ENCODE results near the gene MACROD2. TPM values are rescaled to one million over a fixed set of nuclear protein-coding genes. Genes with fewer than 3 reads are reported as not detected.

MACROD2 gene
- total RNA-seq, 2 donors from 2014 or later = not detected

DNA sequence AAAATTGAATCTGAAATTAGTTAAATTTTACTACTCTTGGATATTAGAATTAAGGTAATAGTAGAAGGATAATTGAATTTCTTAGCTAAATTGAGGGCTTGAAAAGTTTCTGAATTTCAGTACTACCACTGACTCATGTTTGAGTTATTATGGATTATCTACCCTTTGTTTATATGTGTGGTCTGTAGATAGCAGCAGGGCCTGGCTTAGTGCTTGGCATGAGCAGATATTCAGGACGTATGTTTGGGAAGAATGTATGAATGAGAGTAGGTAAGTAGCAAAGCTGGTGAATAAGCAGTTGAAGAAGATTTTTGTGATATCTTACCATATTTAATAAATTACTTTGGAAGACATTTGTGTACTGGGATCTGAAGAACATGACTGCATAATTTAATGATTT, 152.7 kb downstream of the MACROD2 start:
- Mint-ChIP-seq H3K36me3 (ENCODE audit: insufficient read depth in 2 of 2) (no peaks in the 10 kb centered on the region), H3K27me3 (ENCODE audit: low read depth) (no peaks in the 10 kb centered on the region)

GRCh38 chr20:14155361-14155760, 160.0 kb downstream of the MACROD2 start:
- ATAC-seq (replicated peaks in 1 of 2) (no peak), DNase-seq (no peak)
- Mint-ChIP-seq H3K4me1 (ENCODE audit: low read depth) (no peaks in the 10 kb centered on the region), H3K27me3 (ENCODE audit: low read depth) (no peaks in the 10 kb centered on the region), H3K36me3 (ENCODE audit: insufficient read depth in 2 of 2) (peaks cover 0 to 2% of the 10 kb centered on the region in 2 donors), H3K4me3 (no peak overlapping the region), H3K27ac (no peak overlapping the region), H3K9me3 (peaks cover under 1 to 10% of the 10 kb centered on the region in 2 donors)

More for the DNA sequence above, 152.7 kb downstream of the MACROD2 start:
- ATAC-seq (replicated peaks in 1 of 2) = no peak
- Mint-ChIP-seq H3K9me3 (peaks cover 1 to 9% of the 10 kb centered on the region in 2 donors), H3K4me3 (no peak overlapping the region), H3K27ac (no peak overlapping the region), H3K4me1 (ENCODE audit: low read depth) (no peaks in the 10 kb centered on the region)
- DNase-seq = no peak

DNA sequence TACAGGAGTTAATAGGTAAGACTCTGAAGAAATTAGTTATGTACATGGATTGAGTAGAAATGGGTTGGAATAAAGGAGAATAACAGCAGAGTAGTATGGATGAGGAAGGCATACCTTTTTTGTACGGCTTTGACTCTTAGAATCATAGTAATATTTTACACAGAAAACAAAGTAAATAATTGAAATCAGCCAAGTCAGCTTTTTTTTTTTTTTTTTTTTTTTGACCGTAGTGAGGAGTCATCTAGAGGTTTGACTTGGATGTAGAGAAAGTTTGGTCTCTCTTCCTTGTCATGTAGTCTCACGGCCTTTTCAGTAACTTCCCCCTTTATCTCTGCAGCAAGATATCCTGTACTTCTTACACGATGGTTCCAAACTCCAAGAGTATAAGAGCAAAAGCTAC, 183.2 kb downstream of the MACROD2 start:
- H3K36me3 Mint-ChIP-seq (ENCODE audit: insufficient read depth in 2 of 2) = peaks cover 4 to 5% of the 10 kb centered on the region in 2 donors
- H3K4me3 Mint-ChIP-seq = no peak overlapping the region
- no peak for DNase-seq
- no peaks in the 10 kb centered on the region for H3K4me1 Mint-ChIP-seq (ENCODE audit: low read depth)
- no peak overlapping the region for H3K27ac Mint-ChIP-seq
- peaks cover 11 to 16% of the 10 kb centered on the region in 2 donors for H3K9me3 Mint-ChIP-seq
- no peak for ATAC-seq (replicated peaks in 1 of 2)
- H3K27me3 Mint-ChIP-seq (ENCODE audit: low read depth) = no peaks in the 10 kb centered on the region

GRCh38 chr20:14178952-14179351, 183.6 kb downstream of the MACROD2 start:
- Mint-ChIP-seq H3K9me3 (peaks cover 8 to 14% of the 10 kb centered on the region in 2 donors), H3K27ac (no peak overlapping the region), H3K4me3 (no peak overlapping the region), H3K36me3 (ENCODE audit: insufficient read depth in 2 of 2) (peaks cover 3 to 4% of the 10 kb centered on the region in 2 donors), H3K27me3 (ENCODE audit: low read depth) (no peaks in the 10 kb centered on the region), H3K4me1 (ENCODE audit: low read depth) (no peaks in the 10 kb centered on the region)
- DNase-seq (no peak), ATAC-seq (replicated peaks in 1 of 2) (no peak)

- no peak overlapping the region for H3K27ac Mint-ChIP-seq
Observed at GRCh38 chr20:14189794-14190402, 194.6 kb downstream of the MACROD2 start.

DNA sequence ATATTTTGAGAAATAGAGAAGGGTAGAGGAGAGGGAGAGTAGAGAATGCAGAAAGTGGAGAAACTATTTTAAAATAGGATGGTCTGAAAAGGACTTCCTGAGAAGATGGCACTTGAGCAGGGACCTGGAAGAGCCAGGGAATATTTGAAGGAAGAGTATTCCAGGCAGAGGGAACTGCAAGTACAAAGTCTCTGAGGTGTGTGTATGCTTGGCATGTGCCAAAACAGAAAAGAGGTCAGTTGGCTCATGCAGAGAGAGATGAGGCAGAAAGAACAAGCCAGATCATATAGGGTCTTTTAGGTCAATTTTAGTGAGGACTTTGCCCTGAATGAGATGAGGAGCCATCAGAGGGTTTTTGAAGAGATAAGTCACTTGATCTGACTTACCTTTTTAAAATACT, 196.2 kb downstream of the MACROD2 start:
- H3K9me3 Mint-ChIP-seq = peaks cover 9 to 13% of the 10 kb centered on the region in 2 donors
- ATAC-seq (replicated peaks in 1 of 2) (no peak), DNase-seq (no peak)
- no peaks in the 10 kb centered on the region for H3K4me1 Mint-ChIP-seq (ENCODE audit: low read depth)
- H3K27ac Mint-ChIP-seq = no peak overlapping the region
- H3K4me3 Mint-ChIP-seq = no peak overlapping the region
- no peaks in the 10 kb centered on the region for H3K27me3 Mint-ChIP-seq (ENCODE audit: low read depth)
- no peaks in the 10 kb centered on the region for H3K36me3 Mint-ChIP-seq (ENCODE audit: insufficient read depth in 2 of 2)

More at GRCh38 chr20:14189794-14190402, 194.6 kb downstream of the MACROD2 start:
- Mint-ChIP-seq H3K4me1 (ENCODE audit: low read depth) (no peaks in the 10 kb centered on the region), H3K36me3 (ENCODE audit: insufficient read depth in 2 of 2) (no peaks in the 10 kb centered on the region), H3K27me3 (ENCODE audit: low read depth) (no peaks in the 10 kb centered on the region), H3K4me3 (no peak overlapping the region), H3K9me3 (peaks cover 9 to 13% of the 10 kb centered on the region in 2 donors)
- no peak for DNase-seq
- ATAC-seq (replicated peaks in 1 of 2) = no peak

DNA sequence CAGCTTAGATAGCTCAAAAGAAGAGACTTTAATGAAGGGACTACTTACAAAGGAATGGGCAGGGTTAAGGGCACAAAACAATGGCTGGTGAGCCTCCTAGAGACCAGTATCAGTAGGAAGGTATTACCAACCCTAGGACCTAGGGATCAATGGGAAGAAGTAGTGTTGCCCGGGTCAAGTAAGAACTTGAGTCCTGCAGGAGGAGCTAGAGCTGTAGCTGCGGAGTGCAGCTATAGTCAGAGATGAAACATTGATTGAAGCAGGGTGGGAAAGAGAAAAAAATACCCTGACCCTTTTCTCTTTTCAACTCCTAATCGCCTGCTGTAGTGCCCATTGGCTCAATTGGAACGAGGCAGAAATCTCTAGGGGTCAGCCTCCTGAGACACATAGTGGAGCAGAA, 198.1 kb downstream of the MACROD2 start:
- no peak for ATAC-seq (replicated peaks in 1 of 2)
- no peaks in the 10 kb centered on the region for H3K4me1 Mint-ChIP-seq (ENCODE audit: low read depth)
- peaks cover 11 to 16% of the 10 kb centered on the region in 2 donors for H3K9me3 Mint-ChIP-seq
- no peaks in the 10 kb centered on the region for H3K27me3 Mint-ChIP-seq (ENCODE audit: low read depth)
- H3K36me3 Mint-ChIP-seq (ENCODE audit: insufficient read depth in 2 of 2) = no peaks in the 10 kb centered on the region
- no peak overlapping the region for H3K27ac Mint-ChIP-seq
- H3K4me3 Mint-ChIP-seq = no peak overlapping the region
- DNase-seq = no peak

DNA sequence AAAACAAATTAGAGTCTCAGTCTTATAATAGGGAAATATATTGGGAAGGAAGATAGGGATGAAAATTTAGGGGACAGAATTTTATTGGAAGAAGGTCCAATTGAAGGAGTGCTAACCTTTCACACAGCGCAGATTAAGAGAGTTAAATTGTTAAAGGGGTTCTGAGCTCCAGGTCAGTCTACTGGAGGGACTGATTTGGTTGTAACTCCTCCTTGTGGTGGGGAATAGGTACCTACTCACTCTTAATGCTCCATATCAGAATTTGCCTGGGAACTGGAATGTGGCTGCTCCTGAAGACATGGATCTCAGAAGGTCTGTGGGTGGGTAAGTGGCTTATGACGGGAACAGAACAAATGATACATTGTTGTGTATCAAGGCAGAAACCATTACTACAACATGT, 198.6 kb downstream of the MACROD2 start:
- no peak for DNase-seq
- H3K36me3 Mint-ChIP-seq (ENCODE audit: insufficient read depth in 2 of 2) = no peaks in the 10 kb centered on the region
- H3K27ac Mint-ChIP-seq = no peak overlapping the region
- H3K27me3 Mint-ChIP-seq (ENCODE audit: low read depth) = no peaks in the 10 kb centered on the region
- ATAC-seq (replicated peaks in 1 of 2) = no peak
- H3K9me3 Mint-ChIP-seq = peaks cover 11 to 17% of the 10 kb centered on the region in 2 donors
- H3K4me1 Mint-ChIP-seq (ENCODE audit: low read depth) = no peaks in the 10 kb centered on the region
- H3K4me3 Mint-ChIP-seq = no peak overlapping the region

GRCh38 chr20:14197097-14197496, 201.8 kb downstream of the MACROD2 start:
- DNase-seq = no peak
- no peaks in the 10 kb centered on the region for H3K4me1 Mint-ChIP-seq (ENCODE audit: low read depth)
- ATAC-seq (replicated peaks in 1 of 2) = no peak
- H3K9me3 Mint-ChIP-seq = peaks cover 8 to 17% of the 10 kb centered on the region in 2 donors
- H3K27me3 Mint-ChIP-seq (ENCODE audit: low read depth) = no peaks in the 10 kb centered on the region
- no peak overlapping the region for H3K27ac Mint-ChIP-seq
- no peaks in the 10 kb centered on the region for H3K36me3 Mint-ChIP-seq (ENCODE audit: insufficient read depth in 2 of 2)
- no peak overlapping the region for H3K4me3 Mint-ChIP-seq

GRCh38 chr20:14198416-14198815, 203.1 kb downstream of the MACROD2 start:
- Mint-ChIP-seq H3K4me1 (ENCODE audit: low read depth) (no peaks in the 10 kb centered on the region), H3K27me3 (ENCODE audit: low read depth) (no peaks in the 10 kb centered on the region), H3K4me3 (no peak overlapping the region), H3K27ac (no peak overlapping the region), H3K9me3 (peaks cover 4 to 11% of the 10 kb centered on the region in 2 donors), H3K36me3 (ENCODE audit: insufficient read depth in 2 of 2) (peaks cover 0 to under 1% of the 10 kb centered on the region in 2 donors)
- ATAC-seq (replicated peaks in 1 of 2) (no peak), DNase-seq (no peak)

- no peak for ATAC-seq (replicated peaks in 1 of 2)
- Mint-ChIP-seq H3K4me1 (ENCODE audit: low read depth) (no peaks in the 10 kb centered on the region), H3K36me3 (ENCODE audit: insufficient read depth in 2 of 2) (peaks cover 0 to 2% of the 10 kb centered on the region in 2 donors), H3K27me3 (ENCODE audit: low read depth) (no peaks in the 10 kb centered on the region), H3K9me3 (peaks cover 4 to 12% of the 10 kb centered on the region in 2 donors), H3K27ac (no peak overlapping the region), H3K4me3 (no peak overlapping the region)
- DNase-seq = no peak
Observed at GRCh38 chr20:14199111-14199510, 203.8 kb downstream of the MACROD2 start.

- ATAC-seq (replicated peaks in 1 of 2) (no peak), DNase-seq (no peak)
- no peaks in the 10 kb centered on the region for H3K4me1 Mint-ChIP-seq (ENCODE audit: low read depth)
- no peak overlapping the region for H3K4me3 Mint-ChIP-seq
- no peaks in the 10 kb centered on the region for H3K27me3 Mint-ChIP-seq (ENCODE audit: low read depth)
- H3K36me3 Mint-ChIP-seq (ENCODE audit: insufficient read depth in 2 of 2) = peaks cover 0 to 2% of the 10 kb centered on the region in 2 donors
- H3K9me3 Mint-ChIP-seq = peaks cover 2 to 9% of the 10 kb centered on the region in 2 donors
- H3K27ac Mint-ChIP-seq = no peak overlapping the region
Observed at GRCh38 chr20:14203657-14204056, 208.3 kb downstream of the MACROD2 start.

DNA sequence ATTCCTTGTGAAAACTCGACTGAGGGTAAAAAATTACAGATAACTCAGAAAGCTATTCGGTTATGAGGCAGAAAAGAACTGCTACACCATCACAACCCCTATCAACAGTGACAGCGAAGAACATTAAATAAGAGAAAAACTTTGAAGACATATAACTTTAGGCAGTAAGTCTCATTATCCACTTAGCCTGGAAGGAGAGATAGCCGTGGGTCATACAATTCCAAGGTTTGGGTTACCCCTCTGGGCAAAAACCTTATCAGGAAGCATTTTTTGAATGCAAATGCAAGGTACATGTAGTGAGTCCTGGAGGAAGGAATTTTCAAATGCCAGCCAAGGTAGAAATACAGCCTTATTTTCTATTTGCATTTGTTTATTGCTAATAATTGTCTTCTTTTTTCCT, 212.3 kb downstream of the MACROD2 start:
- Mint-ChIP-seq H3K9me3 (peaks cover 0 to 11% of the 10 kb centered on the region in 2 donors), H3K4me1 (ENCODE audit: low read depth) (no peaks in the 10 kb centered on the region), H3K27ac (no peak overlapping the region), H3K4me3 (no peak overlapping the region), H3K36me3 (ENCODE audit: insufficient read depth in 2 of 2) (peaks cover 0 to 2% of the 10 kb centered on the region in 2 donors), H3K27me3 (ENCODE audit: low read depth) (no peaks in the 10 kb centered on the region)
- no peak for ATAC-seq (replicated peaks in 1 of 2)
- DNase-seq = no peak

DNA sequence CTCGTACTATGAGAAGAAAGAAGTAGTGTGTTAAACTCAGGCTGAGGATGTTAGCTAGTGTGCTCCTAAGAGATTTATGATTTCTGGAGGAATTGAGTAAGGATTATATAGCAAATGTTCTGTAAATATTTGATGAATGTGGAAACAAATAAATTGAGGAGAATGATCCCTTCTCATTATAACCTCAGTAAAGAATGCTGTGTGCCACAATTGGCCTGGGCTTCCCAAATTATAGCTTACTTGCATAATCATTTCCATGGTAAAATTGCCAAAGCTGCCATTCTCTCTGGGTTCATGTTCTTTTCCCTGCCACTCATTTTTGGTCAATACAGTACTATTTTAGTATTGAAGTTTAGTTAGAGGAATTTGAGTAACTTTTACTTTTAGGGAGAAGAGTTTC, 213.6 kb downstream of the MACROD2 start:
- no peak overlapping the region for H3K27ac Mint-ChIP-seq
- no peaks in the 10 kb centered on the region for H3K27me3 Mint-ChIP-seq (ENCODE audit: low read depth)
- no peaks in the 10 kb centered on the region for H3K4me1 Mint-ChIP-seq (ENCODE audit: low read depth)
- H3K36me3 Mint-ChIP-seq (ENCODE audit: insufficient read depth in 2 of 2) = no peaks in the 10 kb centered on the region
- ATAC-seq (replicated peaks in 1 of 2) (no peak), DNase-seq (no peak)
- H3K4me3 Mint-ChIP-seq = no peak overlapping the region
- H3K9me3 Mint-ChIP-seq = peaks cover 0 to 7% of the 10 kb centered on the region in 2 donors

Data from activated T-cell treated with anti-CD3 and anti-CD28 coated beads, Interleukin-2, amount 50 U/mL, for 72 hours (primary cell).